Measurements from ENCODE around the gene ST8SIA1.

ST8SIA1 gene

DNA sequence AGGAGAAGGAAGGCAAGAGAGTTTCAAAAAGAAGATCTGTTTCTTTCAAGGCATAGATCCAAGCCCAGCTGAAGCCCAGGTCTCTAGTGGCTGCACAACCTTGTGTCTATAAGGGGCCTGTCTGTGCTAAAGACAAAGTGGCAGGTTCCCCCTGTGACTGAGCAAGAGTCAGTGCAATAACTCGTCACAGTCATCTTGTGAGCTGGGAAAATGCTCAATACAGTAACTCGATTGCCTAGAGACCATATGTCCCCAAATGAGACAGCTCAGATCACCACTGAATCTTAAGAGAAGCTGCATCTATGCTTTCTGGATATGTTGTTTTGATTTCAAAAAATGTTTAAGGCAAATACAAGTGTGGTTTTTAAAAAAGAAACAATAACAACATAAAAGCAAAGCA lies 24.2 kb downstream of the ST8SIA1 start:
- H3K36me3 ChIP-seq (ENCODE audit: control insufficient read depth, insufficient read depth, low read length), result no peaks in the 10 kb centered on the region
- no peak overlapping the region for H3K4me3 ChIP-seq (ENCODE audit: low read length)
- no peaks in the 10 kb centered on the region for H3K9me3 ChIP-seq (ENCODE audit: control insufficient read depth, insufficient read depth, low read length)
- H3K4me1 ChIP-seq (ENCODE audit: control insufficient read depth, insufficient read depth, low read length), result no peaks in the 10 kb centered on the region
- no peaks in the 10 kb centered on the region for H3K27me3 ChIP-seq (ENCODE audit: control insufficient read depth, insufficient read depth, low read length)
- no peak overlapping the region for H3K27ac ChIP-seq (ENCODE audit: low read length)
- DNase-seq (ENCODE audit: low read depth, low spot score), result no peak
- no CpG with 5 or more reads among the region's 2 CpGs for WGBS (ENCODE audit: insufficient coverage, insufficient read length)

DNA sequence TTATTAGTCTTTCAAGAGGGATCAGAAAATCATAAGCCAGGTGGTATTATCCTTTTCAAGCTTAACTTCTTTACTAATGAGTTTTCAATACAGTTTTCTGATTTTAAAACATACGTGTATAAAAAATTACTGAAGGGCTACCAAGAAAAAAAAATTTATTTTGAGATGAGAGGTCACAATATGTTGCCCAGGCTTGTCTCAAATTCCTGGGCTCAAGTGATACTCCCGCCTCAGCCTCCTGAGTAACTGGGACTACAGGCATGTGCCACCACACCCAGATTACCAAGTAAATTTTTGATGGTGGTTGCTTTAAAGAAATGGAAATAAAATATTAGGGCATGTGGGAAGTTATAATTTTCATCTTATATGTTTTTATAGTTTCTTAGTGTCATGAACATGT lies 26.7 kb downstream of the ST8SIA1 start:
- no peak overlapping the region for H3K4me3 ChIP-seq (ENCODE audit: low read length)
- DNase-seq (ENCODE audit: low read depth, low spot score), result no peak
- H3K27ac ChIP-seq (ENCODE audit: low read length), result no peak overlapping the region
- no peaks in the 10 kb centered on the region for H3K9me3 ChIP-seq (ENCODE audit: control insufficient read depth, insufficient read depth, low read length)
- H3K36me3 ChIP-seq (ENCODE audit: control insufficient read depth, insufficient read depth, low read length), result no peaks in the 10 kb centered on the region
- no peaks in the 10 kb centered on the region for H3K4me1 ChIP-seq (ENCODE audit: control insufficient read depth, insufficient read depth, low read length)
- no CpG with 5 or more reads among the region's 2 CpGs for WGBS (ENCODE audit: insufficient coverage, insufficient read length)
- H3K27me3 ChIP-seq (ENCODE audit: control insufficient read depth, insufficient read depth, low read length), result no peaks in the 10 kb centered on the region

DNA sequence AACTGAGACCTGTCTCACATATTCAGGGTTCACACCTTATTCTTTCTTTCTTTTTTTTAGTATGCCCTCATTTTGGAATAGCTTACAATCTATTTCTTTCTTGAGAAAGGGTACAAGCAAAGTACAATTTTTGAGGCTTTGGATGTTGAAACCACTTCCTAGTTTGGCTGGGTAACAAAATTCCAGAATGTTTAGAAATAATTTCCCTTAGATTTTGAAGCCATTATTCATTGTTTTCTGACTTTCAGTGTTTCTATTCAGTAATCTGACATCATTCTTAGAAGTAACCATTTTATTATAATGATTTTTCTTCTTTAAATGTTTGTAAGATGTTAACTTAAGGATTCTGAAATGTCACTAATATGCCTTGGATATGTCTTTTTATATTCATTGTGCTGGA lies 28.2 kb downstream of the ST8SIA1 start:
- Histone ChIP-seq H3K9me3 (ENCODE audit: control insufficient read depth, insufficient read depth, low read length) (no peaks in the 10 kb centered on the region), H3K4me1 (ENCODE audit: control insufficient read depth, insufficient read depth, low read length) (no peaks in the 10 kb centered on the region), H3K27me3 (ENCODE audit: control insufficient read depth, insufficient read depth, low read length) (no peaks in the 10 kb centered on the region), H3K27ac (ENCODE audit: low read length) (no peak overlapping the region), H3K4me3 (ENCODE audit: low read length) (no peak overlapping the region), H3K36me3 (ENCODE audit: control insufficient read depth, insufficient read depth, low read length) (no peaks in the 10 kb centered on the region)
- no peak for DNase-seq (ENCODE audit: low read depth, low spot score)

DNA sequence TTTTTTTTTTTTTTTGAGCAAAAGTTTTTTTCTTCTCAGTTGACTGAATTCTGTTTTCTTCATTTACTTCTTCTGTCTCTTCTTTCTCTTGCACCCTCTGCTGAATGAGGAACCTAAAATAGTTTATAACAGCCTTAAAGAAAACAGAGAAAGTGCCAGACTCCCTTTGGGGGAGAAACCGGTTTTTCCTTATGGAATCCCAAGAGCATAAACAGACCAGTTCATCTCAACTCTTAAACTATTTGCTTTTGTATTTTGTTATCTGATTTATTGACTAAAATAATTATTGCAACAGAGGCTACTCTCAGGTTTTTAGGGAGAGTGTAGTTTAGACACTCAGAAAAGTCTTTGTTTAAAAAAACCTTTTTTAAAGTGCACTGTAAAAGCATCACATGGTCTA lies 30.2 kb downstream of the ST8SIA1 start:
- DNase-seq (ENCODE audit: low read depth, low spot score), result no peak
- H3K36me3 ChIP-seq (ENCODE audit: control insufficient read depth, insufficient read depth, low read length), result no peaks in the 10 kb centered on the region
- no peaks in the 10 kb centered on the region for H3K4me1 ChIP-seq (ENCODE audit: control insufficient read depth, insufficient read depth, low read length)
- H3K27me3 ChIP-seq (ENCODE audit: control insufficient read depth, insufficient read depth, low read length), result no peaks in the 10 kb centered on the region
- H3K27ac ChIP-seq (ENCODE audit: low read length), result no peak overlapping the region
- no peak overlapping the region for H3K4me3 ChIP-seq (ENCODE audit: low read length)
- WGBS (ENCODE audit: insufficient coverage, insufficient read length), result no CpG with 5 or more reads among the region's 1 CpG
- no peaks in the 10 kb centered on the region for H3K9me3 ChIP-seq (ENCODE audit: control insufficient read depth, insufficient read depth, low read length)

DNA sequence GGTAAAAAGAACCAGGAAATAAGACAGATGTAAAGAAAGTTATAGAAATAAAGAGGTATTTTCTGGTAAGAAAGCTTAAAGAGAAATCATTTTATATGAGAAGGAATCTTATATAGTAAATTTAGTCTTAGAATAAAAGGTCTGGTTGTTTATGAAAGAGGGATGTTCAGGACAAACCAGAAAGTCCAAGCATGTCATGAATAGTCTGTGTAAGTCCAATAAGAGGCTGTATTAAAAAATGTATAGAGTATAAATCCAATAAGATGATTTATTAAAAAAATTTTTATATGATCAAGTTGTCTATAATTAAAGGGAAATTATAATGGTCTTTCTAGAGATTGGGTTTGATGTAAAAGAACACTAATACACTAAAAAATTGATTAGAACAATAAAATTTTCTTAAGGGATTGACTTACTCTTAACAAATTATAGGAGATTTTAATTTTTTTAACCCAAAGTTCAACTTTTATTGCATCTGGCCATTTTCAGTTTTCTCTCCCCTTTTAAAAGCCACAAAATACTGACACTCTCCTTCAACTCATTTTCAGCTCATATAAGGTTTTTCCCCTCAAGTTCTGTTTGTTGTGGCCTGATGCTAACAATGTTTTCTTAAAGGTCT lies 35.1 kb downstream of the ST8SIA1 start:
- Histone ChIP-seq H3K9me3 (ENCODE audit: control insufficient read depth, insufficient read depth, low read length) (no peaks in the 10 kb centered on the region), H3K4me3 (ENCODE audit: low read length) (no peak overlapping the region)
- DNase-seq (ENCODE audit: low read depth, low spot score), result no peak

DNA sequence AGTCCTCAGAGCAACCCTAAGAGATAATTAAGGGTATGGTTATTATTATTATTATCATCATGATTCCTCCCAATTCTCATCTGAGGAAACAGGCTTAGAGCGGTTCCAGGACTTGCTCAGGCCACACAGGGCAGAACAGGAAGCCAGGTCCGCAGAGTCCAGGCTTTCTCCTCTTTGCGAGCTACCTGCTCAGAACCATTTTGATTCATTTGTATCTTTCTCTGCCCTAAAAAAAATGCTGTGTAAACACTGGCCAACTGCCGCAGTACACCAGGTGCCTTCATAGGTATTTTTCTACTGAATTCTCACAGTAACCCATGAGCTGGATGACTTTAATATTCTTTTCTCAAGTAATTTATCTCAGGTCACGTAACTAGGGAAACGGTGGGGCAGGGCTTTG lies 45.3 kb downstream of the ST8SIA1 start:
- Histone ChIP-seq H3K4me1 (ENCODE audit: control insufficient read depth, insufficient read depth, low read length) (no peaks in the 10 kb centered on the region), H3K27me3 (ENCODE audit: control insufficient read depth, insufficient read depth, low read length) (no peaks in the 10 kb centered on the region), H3K4me3 (ENCODE audit: low read length) (no peak overlapping the region), H3K36me3 (ENCODE audit: control insufficient read depth, insufficient read depth, low read length) (no peaks in the 10 kb centered on the region), H3K27ac (ENCODE audit: low read length) (no peak overlapping the region), H3K9me3 (ENCODE audit: control insufficient read depth, insufficient read depth, low read length) (no peaks in the 10 kb centered on the region)
- DNase-seq (ENCODE audit: low read depth, low spot score), result no peak
- WGBS (ENCODE audit: insufficient coverage, insufficient read length), result no CpG with 5 or more reads among the region's 6 CpGs

More for the DNA sequence above, 35.1 kb downstream of the ST8SIA1 start:
- H3K36me3 ChIP-seq (ENCODE audit: control insufficient read depth, insufficient read depth, low read length), result no peaks in the 10 kb centered on the region
- no peaks in the 10 kb centered on the region for H3K27me3 ChIP-seq (ENCODE audit: control insufficient read depth, insufficient read depth, low read length)
- H3K27ac ChIP-seq (ENCODE audit: low read length), result no peak overlapping the region
- no peaks in the 10 kb centered on the region for H3K4me1 ChIP-seq (ENCODE audit: control insufficient read depth, insufficient read depth, low read length)

DNA sequence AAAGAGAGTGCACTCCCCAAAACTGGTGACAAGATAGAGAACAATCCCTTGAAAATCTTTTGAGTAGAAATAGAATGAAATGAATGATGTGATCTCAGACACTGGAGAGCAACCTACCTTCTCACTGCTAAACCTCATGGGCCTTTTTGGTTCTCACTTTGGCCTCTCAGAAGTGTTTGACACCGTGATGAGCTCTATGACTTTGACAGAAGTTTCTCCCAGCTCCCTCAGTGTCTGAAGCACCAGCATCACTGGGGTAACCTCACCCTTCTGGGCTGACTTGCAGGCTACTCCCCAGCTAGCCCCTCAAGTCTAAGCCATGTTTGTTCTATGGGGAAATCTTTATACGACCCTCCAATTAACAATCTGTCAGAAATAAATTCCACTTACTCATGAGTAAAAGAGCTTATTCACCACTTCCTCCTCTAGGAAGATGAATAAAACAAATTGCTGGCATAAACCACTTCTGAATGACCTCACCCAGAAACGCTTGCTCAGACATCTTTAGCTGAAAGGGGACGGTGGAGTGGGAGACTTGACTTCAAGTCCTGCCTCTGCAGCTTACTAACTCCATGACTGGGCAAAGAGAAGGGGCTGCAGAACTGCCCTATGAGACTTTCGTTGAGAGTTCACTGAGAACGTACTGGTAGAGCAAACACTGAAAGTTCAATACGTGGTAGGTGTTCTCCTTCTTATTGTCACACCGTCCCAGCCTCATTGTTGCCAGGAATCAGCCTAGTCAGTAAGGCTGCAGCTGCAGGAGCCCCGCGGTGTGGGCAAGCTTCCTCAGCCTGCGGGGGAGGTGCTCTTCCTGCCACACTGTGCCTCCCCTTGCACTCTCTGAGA lies 46.5 kb downstream of the ST8SIA1 start:
- Histone ChIP-seq H3K4me1 (ENCODE audit: control insufficient read depth, insufficient read depth, low read length) (no peaks in the 10 kb centered on the region), H3K27me3 (ENCODE audit: control insufficient read depth, insufficient read depth, low read length) (no peaks in the 10 kb centered on the region), H3K9me3 (ENCODE audit: control insufficient read depth, insufficient read depth, low read length) (no peaks in the 10 kb centered on the region), H3K27ac (ENCODE audit: low read length) (no peak overlapping the region), H3K4me3 (ENCODE audit: low read length) (no peak overlapping the region), H3K36me3 (ENCODE audit: control insufficient read depth, insufficient read depth, low read length) (no peaks in the 10 kb centered on the region)
- no peak for DNase-seq (ENCODE audit: low read depth, low spot score)
- WGBS (ENCODE audit: insufficient coverage, insufficient read length), result no CpG with 5 or more reads among the region's 11 CpGs

DNA sequence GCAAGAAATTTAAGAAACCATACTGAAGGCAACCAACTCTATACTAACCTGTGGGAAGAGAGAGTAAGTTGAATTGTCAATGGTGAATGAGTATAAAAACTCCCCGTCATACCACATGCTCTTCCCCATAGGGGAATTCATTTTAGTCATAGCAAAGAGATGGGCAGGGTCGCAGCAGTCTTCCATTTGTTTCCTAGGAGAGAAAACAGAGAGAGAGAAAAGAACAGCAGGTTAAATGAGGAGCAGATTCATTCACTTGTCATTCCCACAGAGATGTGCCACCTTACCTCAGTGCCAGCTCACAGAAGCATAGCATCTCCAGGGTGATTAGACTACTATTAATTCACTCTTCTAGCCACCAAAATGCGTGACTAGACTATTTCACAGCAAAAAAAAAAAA lies 47.4 kb downstream of the ST8SIA1 start:
- H3K4me1 ChIP-seq (ENCODE audit: control insufficient read depth, insufficient read depth, low read length), result no peaks in the 10 kb centered on the region
- H3K9me3 ChIP-seq (ENCODE audit: control insufficient read depth, insufficient read depth, low read length), result no peaks in the 10 kb centered on the region
- no peaks in the 10 kb centered on the region for H3K27me3 ChIP-seq (ENCODE audit: control insufficient read depth, insufficient read depth, low read length)
- WGBS (ENCODE audit: insufficient coverage, insufficient read length), result no CpG with 5 or more reads among the region's 3 CpGs
- no peak overlapping the region for H3K4me3 ChIP-seq (ENCODE audit: low read length)
- DNase-seq (ENCODE audit: low read depth, low spot score), result no peak
- no peak overlapping the region for H3K27ac ChIP-seq (ENCODE audit: low read length)
- H3K36me3 ChIP-seq (ENCODE audit: control insufficient read depth, insufficient read depth, low read length), result no peaks in the 10 kb centered on the region

DNA sequence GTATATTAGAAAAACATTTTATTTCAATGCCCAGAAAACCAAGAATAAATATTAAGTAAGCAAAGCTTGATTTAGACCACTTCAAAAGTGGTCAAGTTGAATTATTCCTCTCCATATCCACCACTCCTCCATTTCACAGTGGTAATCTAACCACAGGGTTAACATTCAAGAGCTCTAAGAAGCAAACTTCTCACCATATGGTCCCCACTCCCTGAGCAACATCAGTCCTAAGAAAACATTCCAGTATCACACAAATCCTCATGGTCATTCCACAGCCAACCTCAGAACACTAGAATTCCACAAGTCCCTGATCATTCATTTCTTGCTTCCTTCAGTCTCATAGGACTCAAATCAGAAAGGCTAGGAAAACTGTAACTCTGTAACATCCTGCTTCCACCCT lies 47.9 kb downstream of the ST8SIA1 start:
- no peaks in the 10 kb centered on the region for H3K27me3 ChIP-seq (ENCODE audit: control insufficient read depth, insufficient read depth, low read length)
- no peaks in the 10 kb centered on the region for H3K4me1 ChIP-seq (ENCODE audit: control insufficient read depth, insufficient read depth, low read length)
- H3K9me3 ChIP-seq (ENCODE audit: control insufficient read depth, insufficient read depth, low read length), result no peaks in the 10 kb centered on the region
- H3K36me3 ChIP-seq (ENCODE audit: control insufficient read depth, insufficient read depth, low read length), result no peaks in the 10 kb centered on the region
- H3K27ac ChIP-seq (ENCODE audit: low read length), result no peak overlapping the region
- DNase-seq (ENCODE audit: low read depth, low spot score), result no peak
- H3K4me3 ChIP-seq (ENCODE audit: low read length), result no peak overlapping the region

DNA sequence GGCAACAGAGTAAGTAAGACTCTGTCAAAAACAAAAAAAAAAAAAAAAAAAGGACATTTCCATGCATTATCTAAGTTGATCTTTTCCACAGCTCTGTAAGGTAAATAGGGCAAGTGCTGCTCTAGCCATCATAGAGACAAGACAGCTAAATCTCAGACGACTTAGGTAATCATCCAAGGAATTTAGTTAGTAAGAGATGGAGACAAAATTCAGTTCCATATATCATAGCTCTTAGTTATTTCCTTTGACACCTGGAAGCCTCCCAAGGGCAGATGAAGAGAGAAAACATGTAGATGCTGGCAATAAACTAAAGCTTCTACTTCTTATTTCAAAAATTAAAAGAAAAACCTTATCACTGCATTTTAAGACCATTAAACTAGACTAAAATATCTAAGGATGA lies 48.7 kb downstream of the ST8SIA1 start:
- Histone ChIP-seq H3K36me3 (ENCODE audit: control insufficient read depth, insufficient read depth, low read length) (no peaks in the 10 kb centered on the region), H3K4me3 (ENCODE audit: low read length) (no peak overlapping the region), H3K9me3 (ENCODE audit: control insufficient read depth, insufficient read depth, low read length) (no peaks in the 10 kb centered on the region), H3K4me1 (ENCODE audit: control insufficient read depth, insufficient read depth, low read length) (no peaks in the 10 kb centered on the region), H3K27ac (ENCODE audit: low read length) (no peak overlapping the region), H3K27me3 (ENCODE audit: control insufficient read depth, insufficient read depth, low read length) (no peaks in the 10 kb centered on the region)
- no CpG with 5 or more reads among the region's 1 CpG for WGBS (ENCODE audit: insufficient coverage, insufficient read length)
- DNase-seq (ENCODE audit: low read depth, low spot score), result no peak

DNA sequence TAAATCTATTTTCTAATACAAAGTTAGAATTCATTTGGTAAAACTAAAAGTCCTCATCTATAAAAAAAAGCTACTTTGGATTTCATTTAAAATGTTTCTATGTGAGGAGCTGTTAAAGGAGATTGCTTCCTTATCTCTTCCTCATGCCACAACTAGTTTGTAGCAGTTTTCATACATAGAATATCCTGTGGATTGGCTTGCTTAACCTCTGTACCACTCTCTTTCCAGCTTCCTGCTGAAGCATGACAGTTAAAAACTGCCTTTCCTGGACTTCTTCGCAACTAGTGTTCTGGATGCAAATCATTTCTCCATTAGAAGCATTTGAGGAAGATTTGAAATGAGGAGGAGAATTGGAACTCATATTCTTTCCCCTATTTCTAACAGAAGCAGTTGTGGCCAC lies 49.6 kb downstream of the ST8SIA1 start:
- DNase-seq (ENCODE audit: low read depth, low spot score), result no peak
- no peak overlapping the region for H3K4me3 ChIP-seq (ENCODE audit: low read length)
- no peaks in the 10 kb centered on the region for H3K36me3 ChIP-seq (ENCODE audit: control insufficient read depth, insufficient read depth, low read length)
- no peaks in the 10 kb centered on the region for H3K9me3 ChIP-seq (ENCODE audit: control insufficient read depth, insufficient read depth, low read length)
- no peaks in the 10 kb centered on the region for H3K27me3 ChIP-seq (ENCODE audit: control insufficient read depth, insufficient read depth, low read length)
- WGBS (ENCODE audit: insufficient coverage, insufficient read length), result no CpG with 5 or more reads among the region's 1 CpG
- no peak overlapping the region for H3K27ac ChIP-seq (ENCODE audit: low read length)
- no peaks in the 10 kb centered on the region for H3K4me1 ChIP-seq (ENCODE audit: control insufficient read depth, insufficient read depth, low read length)

Measured in iPS DF 6.9 (cell line).